ENCODE data around the gene STX11.
A peak's percentile ranks its signal among the peaks of the same experiment; 100 is the strongest.

The STX11 gene

DNA sequence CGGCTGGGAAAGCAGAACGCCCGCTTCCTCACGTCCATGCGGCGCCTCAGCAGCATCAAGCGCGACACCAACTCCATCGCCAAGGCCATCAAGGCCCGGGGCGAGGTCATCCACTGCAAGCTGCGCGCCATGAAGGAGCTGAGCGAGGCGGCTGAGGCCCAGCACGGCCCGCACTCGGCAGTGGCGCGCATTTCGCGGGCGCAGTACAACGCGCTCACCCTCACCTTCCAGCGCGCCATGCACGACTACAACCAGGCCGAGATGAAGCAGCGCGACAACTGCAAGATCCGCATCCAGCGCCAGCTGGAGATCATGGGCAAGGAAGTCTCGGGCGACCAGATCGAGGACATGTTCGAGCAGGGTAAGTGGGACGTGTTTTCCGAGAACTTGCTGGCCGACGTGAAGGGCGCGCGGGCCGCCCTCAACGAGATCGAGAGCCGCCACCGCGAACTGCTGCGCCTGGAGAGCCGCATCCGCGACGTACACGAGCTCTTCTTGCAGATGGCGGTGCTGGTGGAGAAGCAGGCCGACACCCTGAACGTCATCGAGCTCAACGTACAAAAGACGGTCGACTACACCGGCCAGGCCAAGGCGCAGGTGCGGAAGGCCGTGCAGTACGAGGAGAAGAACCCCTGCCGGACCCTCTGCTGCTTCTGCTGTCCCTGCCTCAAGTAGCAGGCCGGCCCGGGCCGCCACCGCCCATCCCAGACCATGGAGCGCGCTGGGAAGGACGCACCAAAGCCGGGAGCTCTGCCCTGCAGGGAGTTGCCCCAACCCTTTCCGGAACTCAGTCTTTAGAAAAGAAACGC lies 36.7 kb downstream of the STX11 start:
- no peak for TF ChIP-seq FOXM1 (IDR thresholded peaks at IDR 0.05; ENCODE audit: borderline replicate concordance, low read depth)

DNA sequence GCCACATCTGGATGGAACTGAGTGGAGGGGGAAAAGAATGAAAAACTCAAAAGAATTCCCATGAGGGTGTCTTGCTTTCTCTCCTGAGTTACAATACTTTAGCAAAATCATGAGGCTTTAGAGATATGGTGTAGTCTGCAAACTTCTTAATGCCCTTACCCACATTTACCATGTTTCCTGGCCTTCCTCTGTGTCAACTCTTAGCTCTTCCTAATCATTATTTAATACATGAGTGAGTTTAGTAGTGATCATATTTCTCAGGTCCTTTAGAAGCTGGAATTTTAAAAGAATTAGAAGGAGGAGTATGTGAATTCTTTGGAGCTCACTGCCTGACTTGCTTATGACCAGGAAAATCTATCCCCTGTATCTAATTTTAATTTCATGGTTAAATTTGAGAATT lies 39.0 kb downstream of the STX11 start:
- TF ChIP-seq RAD21 (IDR thresholded peaks at IDR 0.05; ENCODE audit: low read depth) (no peak), ZBTB7A (IDR thresholded peaks at IDR 0.05; ENCODE audit: low read depth) (no peak), EGR1 (IDR thresholded peaks at IDR 0.05) (no peak), YY1 (IDR thresholded peaks at IDR 0.05; ENCODE audit: low read depth) (no peak), FOXM1 (IDR thresholded peaks at IDR 0.05; ENCODE audit: borderline replicate concordance, low read depth) (no peak), NFIC (IDR thresholded peaks at IDR 0.05) (no peak), TCF12 (IDR thresholded peaks at IDR 0.05; ENCODE audit: low read depth) (no peak), EP300 (IDR thresholded peaks at IDR 0.05; ENCODE audit: borderline replicate concordance) (no peak)
- TF ChIP-seq, protein P1, sequence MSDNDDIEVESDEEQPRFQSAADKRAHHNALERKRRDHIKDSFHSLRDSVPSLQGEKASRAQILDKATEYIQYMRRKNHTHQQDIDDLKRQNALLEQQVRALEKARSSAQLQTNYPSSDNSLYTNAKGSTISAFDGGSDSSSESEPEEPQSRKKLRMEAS (IDR thresholded peaks at IDR 0.05) = no peak
- TF ChIP-seq, protein P2, sequence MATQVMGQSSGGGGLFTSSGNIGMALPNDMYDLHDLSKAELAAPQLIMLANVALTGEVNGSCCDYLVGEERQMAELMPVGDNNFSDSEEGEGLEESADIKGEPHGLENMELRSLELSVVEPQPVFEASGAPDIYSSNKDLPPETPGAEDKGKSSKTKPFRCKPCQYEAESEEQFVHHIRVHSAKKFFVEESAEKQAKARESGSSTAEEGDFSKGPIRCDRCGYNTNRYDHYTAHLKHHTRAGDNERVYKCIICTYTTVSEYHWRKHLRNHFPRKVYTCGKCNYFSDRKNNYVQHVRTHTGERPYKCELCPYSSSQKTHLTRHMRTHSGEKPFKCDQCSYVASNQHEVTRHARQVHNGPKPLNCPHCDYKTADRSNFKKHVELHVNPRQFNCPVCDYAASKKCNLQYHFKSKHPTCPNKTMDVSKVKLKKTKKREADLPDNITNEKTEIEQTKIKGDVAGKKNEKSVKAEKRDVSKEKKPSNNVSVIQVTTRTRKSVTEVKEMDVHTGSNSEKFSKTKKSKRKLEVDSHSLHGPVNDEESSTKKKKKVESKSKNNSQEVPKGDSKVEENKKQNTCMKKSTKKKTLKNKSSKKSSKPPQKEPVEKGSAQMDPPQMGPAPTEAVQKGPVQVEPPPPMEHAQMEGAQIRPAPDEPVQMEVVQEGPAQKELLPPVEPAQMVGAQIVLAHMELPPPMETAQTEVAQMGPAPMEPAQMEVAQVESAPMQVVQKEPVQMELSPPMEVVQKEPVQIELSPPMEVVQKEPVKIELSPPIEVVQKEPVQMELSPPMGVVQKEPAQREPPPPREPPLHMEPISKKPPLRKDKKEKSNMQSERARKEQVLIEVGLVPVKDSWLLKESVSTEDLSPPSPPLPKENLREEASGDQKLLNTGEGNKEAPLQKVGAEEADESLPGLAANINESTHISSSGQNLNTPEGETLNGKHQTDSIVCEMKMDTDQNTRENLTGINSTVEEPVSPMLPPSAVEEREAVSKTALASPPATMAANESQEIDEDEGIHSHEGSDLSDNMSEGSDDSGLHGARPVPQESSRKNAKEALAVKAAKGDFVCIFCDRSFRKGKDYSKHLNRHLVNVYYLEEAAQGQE (IDR thresholded peaks at IDR 0.05; ENCODE audit: low read depth) = no peak

DNA sequence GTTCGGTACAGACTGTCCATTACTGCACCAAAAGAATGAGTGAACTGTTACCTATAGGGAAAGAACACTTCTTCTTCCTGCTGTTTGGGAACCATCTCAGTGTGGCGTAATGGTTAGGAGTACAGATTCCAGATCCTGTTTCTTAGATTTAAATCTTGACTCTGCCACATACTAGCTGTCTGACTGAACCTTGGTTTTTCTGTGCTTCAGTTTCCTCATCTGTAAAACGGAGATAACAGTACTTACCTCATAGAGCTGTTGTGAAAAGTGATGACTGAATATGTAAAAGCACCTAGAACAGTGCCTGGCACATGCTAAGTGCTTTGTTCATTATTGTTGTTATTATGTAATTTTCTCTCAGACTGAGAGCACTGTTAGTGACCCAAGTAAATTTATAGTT lies 39.8 kb downstream of the STX11 start:
- TF ChIP-seq, protein P1 (IDR thresholded peaks at IDR 0.05) = no peak
- TF ChIP-seq, protein P2 (IDR thresholded peaks at IDR 0.05; ENCODE audit: low read depth) = no peak
- no peak for TF ChIP-seq YY1 (IDR thresholded peaks at IDR 0.05; ENCODE audit: low read depth)
- no peak for TF ChIP-seq TCF12 (IDR thresholded peaks at IDR 0.05; ENCODE audit: low read depth)
- no peak for TF ChIP-seq CEBPB (IDR thresholded peaks at IDR 0.05)
- no peak for TF ChIP-seq EGR1 (IDR thresholded peaks at IDR 0.05)
- no peak for TF ChIP-seq FOXM1 (IDR thresholded peaks at IDR 0.05; ENCODE audit: borderline replicate concordance, low read depth)
- no peak for TF ChIP-seq EP300 (IDR thresholded peaks at IDR 0.05; ENCODE audit: borderline replicate concordance)
- TF ChIP-seq TAF1 (IDR thresholded peaks at IDR 0.05; ENCODE audit: low read depth) = no peak
- no peak for TF ChIP-seq RAD21 (IDR thresholded peaks at IDR 0.05; ENCODE audit: low read depth)
- no peak for TF ChIP-seq NFIC (IDR thresholded peaks at IDR 0.05)
- TF ChIP-seq, protein P3, sequence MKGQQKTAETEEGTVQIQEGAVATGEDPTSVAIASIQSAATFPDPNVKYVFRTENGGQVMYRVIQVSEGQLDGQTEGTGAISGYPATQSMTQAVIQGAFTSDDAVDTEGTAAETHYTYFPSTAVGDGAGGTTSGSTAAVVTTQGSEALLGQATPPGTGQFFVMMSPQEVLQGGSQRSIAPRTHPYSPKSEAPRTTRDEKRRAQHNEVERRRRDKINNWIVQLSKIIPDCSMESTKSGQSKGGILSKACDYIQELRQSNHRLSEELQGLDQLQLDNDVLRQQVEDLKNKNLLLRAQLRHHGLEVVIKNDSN (IDR thresholded peaks at IDR 0.05) = no peak
- TF ChIP-seq TEAD4 (IDR thresholded peaks at IDR 0.05) = no peak
- no peak for TF ChIP-seq CREB1 (IDR thresholded peaks at IDR 0.05; ENCODE audit: low read depth)
- no peak for TF ChIP-seq ZBTB7A (IDR thresholded peaks at IDR 0.05; ENCODE audit: low read depth)

DNA sequence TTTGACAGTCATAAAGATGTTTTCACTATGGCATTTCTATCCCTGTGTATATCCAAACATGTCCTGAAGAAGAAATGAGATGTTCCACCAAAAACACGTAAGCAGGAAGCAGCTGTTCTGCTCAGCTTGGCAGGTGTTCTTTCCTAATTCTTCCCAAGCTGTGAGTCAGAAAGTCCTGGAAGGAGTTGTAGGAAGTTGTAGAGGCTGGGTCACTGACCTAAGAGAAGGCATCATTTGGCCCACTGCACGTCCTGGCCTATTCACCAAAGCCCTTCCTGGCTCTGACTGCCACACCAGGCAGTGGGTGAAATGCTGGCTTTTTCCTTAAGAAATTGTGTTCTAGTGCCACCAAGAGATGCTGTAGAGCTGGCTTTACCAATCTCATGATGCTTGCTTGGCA lies 40.3 kb downstream of the STX11 start:
- TF ChIP-seq EP300 (IDR thresholded peaks at IDR 0.05; ENCODE audit: borderline replicate concordance) = no peak
- TF ChIP-seq RAD21 (IDR thresholded peaks at IDR 0.05; ENCODE audit: low read depth) = peak; percentile 20; the same call in 1 of the 2 replicates

DNA sequence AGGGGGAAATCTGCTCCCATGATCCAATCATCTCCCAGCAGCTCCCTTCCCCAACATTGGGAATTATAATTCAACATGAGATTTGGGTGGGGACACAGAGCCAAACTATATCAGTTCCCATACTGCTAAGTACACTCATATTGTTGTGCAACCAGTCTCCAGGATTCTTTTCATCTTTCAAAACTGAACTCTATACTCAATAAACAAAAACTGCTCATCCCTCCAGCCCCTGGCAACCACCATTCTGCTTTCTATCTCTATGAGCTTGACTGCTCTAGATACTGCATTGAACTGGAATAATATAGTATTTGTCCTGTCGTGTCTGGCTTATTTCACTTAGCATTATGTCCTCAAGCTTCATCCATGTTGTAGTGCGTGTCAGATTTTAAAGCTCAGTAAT lies 42.9 kb downstream of the STX11 start:
- TF ChIP-seq, protein P1 (IDR thresholded peaks at IDR 0.05) = no peak
- TF ChIP-seq, protein P3 (IDR thresholded peaks at IDR 0.05) = no peak
- TF ChIP-seq EP300 (IDR thresholded peaks at IDR 0.05; ENCODE audit: borderline replicate concordance) (no peak), YY1 (IDR thresholded peaks at IDR 0.05; ENCODE audit: low read depth) (no peak), RAD21 (IDR thresholded peaks at IDR 0.05; ENCODE audit: low read depth) (no peak), EGR1 (IDR thresholded peaks at IDR 0.05) (no peak), ZBTB7A (IDR thresholded peaks at IDR 0.05; ENCODE audit: low read depth) (no peak), CEBPB (IDR thresholded peaks at IDR 0.05) (no peak), NFIC (IDR thresholded peaks at IDR 0.05) (no peak), CREB1 (IDR thresholded peaks at IDR 0.05; ENCODE audit: low read depth) (no peak), TEAD4 (IDR thresholded peaks at IDR 0.05) (no peak), TCF12 (IDR thresholded peaks at IDR 0.05; ENCODE audit: low read depth) (no peak), FOXM1 (IDR thresholded peaks at IDR 0.05; ENCODE audit: borderline replicate concordance, low read depth) (no peak), TAF1 (IDR thresholded peaks at IDR 0.05; ENCODE audit: low read depth) (no peak)
- TF ChIP-seq, protein P2 (IDR thresholded peaks at IDR 0.05; ENCODE audit: low read depth) = no peak
